NK-92 (cell line): Measurements from ENCODE around the gene PROKR2.

Experiments
- DNase-seq: peaks from one replicate; lab custom pipeline; 2025; ENCODE audit not compliant: unreplicated experiment; lab: John Stamatoyannopoulos, UW

PROKR2 gene

GRCh38 chr20:5316188-5317158 is at the start of gene PROKR2:
TSS of gene PROKR2 (minus strand) at chr20:5316954. CDS start at chr20:5314369, 2,585 bp downstream.
- no peak for DNase-seq

GRCh38 chr20:5364997-5365597 is 48.3 kb upstream of the PROKR2 start:
- DNase-seq: no peak

GRCh38 chr20:5364136-5364821 is 47.5 kb upstream of the PROKR2 start:
- no peak for DNase-seq

- DNase-seq: no peak
These were observed 46.0 kb upstream of the PROKR2 start for GRCh38 chr20:5362771-5363170.

GRCh38 chr20:5361176-5361575 is 44.4 kb upstream of the PROKR2 start:
- DNase-seq: no peak

GRCh38 chr20:5357946-5358345 is 41.2 kb upstream of the PROKR2 start:
- no peak for DNase-seq

- DNase-seq: no peak
These were observed 40.2 kb upstream of the PROKR2 start for GRCh38 chr20:5356941-5357340.

GRCh38 chr20:5354901-5355300 is 38.1 kb upstream of the PROKR2 start:
- DNase-seq: no peak

- no peak for DNase-seq
These were observed 37.1 kb upstream of the PROKR2 start for GRCh38 chr20:5353624-5354496.

GRCh38 chr20:5349448-5349847 is 32.7 kb upstream of the PROKR2 start:
- no peak for DNase-seq

GRCh38 chr20:5342021-5342420 is 25.3 kb upstream of the PROKR2 start:
- no peak for DNase-seq

- DNase-seq: no peak
These were observed 14.6 kb upstream of the PROKR2 start for GRCh38 chr20:5331340-5331739.

- DNase-seq: no peak
These were observed 11.5 kb upstream of the PROKR2 start for GRCh38 chr20:5328268-5328667.

- DNase-seq: no peak
These were observed 10.6 kb upstream of the PROKR2 start for GRCh38 chr20:5327356-5327755.

- DNase-seq: no peak
These were observed 957 bp downstream of the PROKR2 start for GRCh38 chr20:5315807-5316187.

GRCh38 chr20:5313916-5314315 is 2.8 kb downstream of the PROKR2 start:
- no peak for DNase-seq

- no peak for DNase-seq
These were observed 4.2 kb downstream of the PROKR2 start for GRCh38 chr20:5312518-5312917.

- DNase-seq: no peak
These were observed 6.8 kb downstream of the PROKR2 start for GRCh38 chr20:5309971-5310370.

GRCh38 chr20:5298811-5299210 is 17.9 kb downstream of the PROKR2 start:
- no peak for DNase-seq

- DNase-seq: no peak
These were observed 19.3 kb downstream of the PROKR2 start for GRCh38 chr20:5297280-5298004.
